Measurements from ENCODE around the gene CTSL. TPM values are rescaled to one million over a fixed set of nuclear protein-coding genes. Genes with fewer than 3 reads are reported as not detected.

Gene CTSL
- total RNA-seq, 4 donors from 2014 or later = 71.4 to 387 (median 94.5) TPM

GRCh38 chr9:87686520-87687090 lies 39.3 kb upstream of the CTSL start:
- no peak for DNase-seq (ENCODE audit: extremely low spot score)
- Histone ChIP-seq H3K27me3 (no peaks in the 10 kb centered on the region), H3K36me3 (peaks cover 0 to 44% (median 14%) of the 10 kb centered on the region in 4 donors), H3K4me1 (peaks cover 0 to 36% (median 24%) of the 10 kb centered on the region in 4 donors), H3K9me3 (no peaks in the 10 kb centered on the region), H3K4me3 (no peak overlapping the region), H3K27ac (replicated peaks in 1 of 4) (peak overlapping the region in 2 of 4 donors; percentile 30 to 33)
- WGBS = 90% methylated on average over 4 of the region's 14 CpGs
- intact Hi-C loops (cut with DNase I) = loop anchor here (10.0 kb wide), 2 partner anchors 288 to 358 kb away; partner anchors contain the start of gene CDK20
- no peak for TF ChIP-seq CTCF (IDR thresholded peaks at IDR 0.05)

- intact Hi-C loops (cut with DNase I) = loop anchor here (10.0 kb wide), 2 partner anchors 288 to 358 kb away; partner anchors contain the start of gene CDK20
- Histone ChIP-seq H3K27ac (replicated peaks in 1 of 4) (peak overlapping the region in 1 of 4 donors; percentile 33), H3K36me3 (peaks cover 0 to 38% (median 8%) of the 10 kb centered on the region in 4 donors), H3K9me3 (no peaks in the 10 kb centered on the region), H3K4me1 (peaks cover 0 to 39% (median 26%) of the 10 kb centered on the region in 4 donors), H3K27me3 (no peaks in the 10 kb centered on the region), H3K4me3 (no peak overlapping the region)
- WGBS = 62% methylated on average over 4 of the region's 4 CpGs
- no peak for DNase-seq (ENCODE audit: extremely low spot score)
- TF ChIP-seq EP300 (IDR thresholded peaks at IDR 0.05) (no peak), POLR2AphosphoS5 (IDR thresholded peaks at IDR 0.05) (no peak), POLR2A (IDR thresholded peaks at IDR 0.05; ENCODE audit: low read depth) (no peak), CTCF (IDR thresholded peaks at IDR 0.05) (no peak)
Observed at GRCh38 chr9:87687207-87687606, 38.7 kb upstream of the CTSL start.

- H3K27ac ChIP-seq (replicated peaks in 1 of 4) = no peak overlapping the region
- peaks cover 0 to 49% (median 26%) of the 10 kb centered on the region in 4 donors for H3K36me3 ChIP-seq
- no peak overlapping the region for H3K4me3 ChIP-seq
- TF ChIP-seq EP300 (IDR thresholded peaks at IDR 0.05) = no peak
- no peak for TF ChIP-seq POLR2A (IDR thresholded peaks at IDR 0.05; ENCODE audit: low read depth)
- TF ChIP-seq CTCF (IDR thresholded peaks at IDR 0.05) = no peak
- no peak for TF ChIP-seq POLR2AphosphoS5 (IDR thresholded peaks at IDR 0.05)
- no peaks in the 10 kb centered on the region for H3K9me3 ChIP-seq
- no peak for DNase-seq (ENCODE audit: extremely low spot score)
- intact Hi-C loops (cut with DNase I) = no loop called here
- H3K4me1 ChIP-seq = peaks cover 0 to 14% (median 6%) of the 10 kb centered on the region in 4 donors
- WGBS = 90% methylated on average over 3 of the region's 3 CpGs
- H3K27me3 ChIP-seq = no peaks in the 10 kb centered on the region
Observed at GRCh38 chr9:87694236-87694755, 31.6 kb upstream of the CTSL start.

- DNase-seq (ENCODE audit: extremely low spot score) = no peak
- intact Hi-C loops (cut with DNase I) = no loop called here
- H3K27me3 ChIP-seq = no peaks in the 10 kb centered on the region
- peaks cover 0 to 61% (median 37%) of the 10 kb centered on the region in 4 donors for H3K36me3 ChIP-seq
- no peak overlapping the region for H3K27ac ChIP-seq (replicated peaks in 1 of 4)
- H3K9me3 ChIP-seq = no peaks in the 10 kb centered on the region
- WGBS = 92% methylated on average over 1 of the region's 1 CpG
- H3K4me1 ChIP-seq = peaks cover 0 to 14% (median 6%) of the 10 kb centered on the region in 4 donors
- H3K4me3 ChIP-seq = no peak overlapping the region
- no peak for TF ChIP-seq CTCF (IDR thresholded peaks at IDR 0.05)
Observed at GRCh38 chr9:87695523-87695922, 30.4 kb upstream of the CTSL start.

GRCh38 chr9:87696641-87697040 lies 29.3 kb upstream of the CTSL start:
- Histone ChIP-seq H3K4me3 (no peak overlapping the region), H3K4me1 (peaks cover 0 to 5% (median 1%) of the 10 kb centered on the region in 4 donors), H3K36me3 (peaks cover 0 to 67% (median 37%) of the 10 kb centered on the region in 4 donors), H3K9me3 (no peaks in the 10 kb centered on the region), H3K27ac (replicated peaks in 1 of 4) (no peak overlapping the region), H3K27me3 (no peaks in the 10 kb centered on the region)
- no peak for DNase-seq (ENCODE audit: extremely low spot score)
- TF ChIP-seq POLR2AphosphoS5 (IDR thresholded peaks at IDR 0.05) (no peak), EP300 (IDR thresholded peaks at IDR 0.05) (no peak), POLR2A (IDR thresholded peaks at IDR 0.05; ENCODE audit: low read depth) (no peak), CTCF (IDR thresholded peaks at IDR 0.05) (no peak)
- intact Hi-C loops (cut with DNase I) = no loop called here
- 84% methylated on average over 7 of the region's 7 CpGs for WGBS

All from esophagus muscularis mucosa (tissue), 4 donors.